CD4-positive, alpha-beta T cell treated with Interleukin-15 for 1 hour (primary cell): ENCODE measurements around the gene DUS2.
"Not testable (repeated sequence)": the region's sequence is repeated elsewhere in the genome, so short reads cannot be mapped to it uniquely, and the experiment has no call there.

ENCODE experiments used
- DNase-seq: peaks from one replicate; pipeline ENCODE4 v3.0.0-alpha.2; 2020

DUS2 gene

DNA sequence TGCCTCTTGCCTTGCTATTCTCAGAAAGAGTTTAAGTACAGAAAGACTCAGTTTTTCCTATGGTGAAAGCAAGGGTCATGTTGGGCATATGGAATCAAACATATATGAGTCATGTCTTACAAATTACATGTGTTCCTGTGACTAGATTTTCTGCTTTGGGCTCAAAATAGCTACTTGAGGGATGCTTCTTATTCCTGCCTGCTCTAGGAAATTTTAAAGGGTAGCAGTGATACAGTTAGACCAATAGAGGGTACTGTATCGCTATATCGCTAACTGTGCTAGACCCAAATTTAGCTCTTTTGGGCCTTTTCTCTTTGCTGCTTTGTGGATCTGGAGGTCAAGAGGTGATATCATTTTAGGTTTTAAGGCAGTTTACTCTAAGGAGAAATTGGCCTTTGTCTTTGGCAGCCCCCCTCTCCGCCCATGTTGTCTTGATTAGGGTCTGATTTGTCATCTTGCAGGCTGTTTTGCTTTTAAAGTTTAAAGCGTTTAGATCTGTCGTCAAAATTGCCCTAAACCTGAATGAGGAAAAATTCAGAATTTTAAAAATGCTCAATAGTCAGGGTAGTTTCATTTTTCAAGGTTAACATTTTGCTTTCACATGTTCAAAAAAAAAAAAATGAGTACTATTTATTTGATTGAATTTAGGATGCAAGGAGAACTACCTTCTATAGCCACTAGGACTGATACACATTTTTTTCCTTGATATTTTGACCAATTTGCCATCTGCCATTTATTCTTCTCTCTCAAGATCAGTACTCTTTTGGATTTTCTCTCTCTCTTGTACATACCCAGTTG, 70.9 kb downstream of the DUS2 start:
- no peak for DNase-seq

GRCh38 chr16:68094614-68094934, 71.5 kb downstream of the DUS2 start:
- no peak for DNase-seq

- DNase-seq, result no peak
Observed at GRCh38 chr16:68096491-68096890, 73.4 kb downstream of the DUS2 start.

GRCh38 chr16:68097088-68097487, 74.0 kb downstream of the DUS2 start:
- DNase-seq, result no peak

DNA sequence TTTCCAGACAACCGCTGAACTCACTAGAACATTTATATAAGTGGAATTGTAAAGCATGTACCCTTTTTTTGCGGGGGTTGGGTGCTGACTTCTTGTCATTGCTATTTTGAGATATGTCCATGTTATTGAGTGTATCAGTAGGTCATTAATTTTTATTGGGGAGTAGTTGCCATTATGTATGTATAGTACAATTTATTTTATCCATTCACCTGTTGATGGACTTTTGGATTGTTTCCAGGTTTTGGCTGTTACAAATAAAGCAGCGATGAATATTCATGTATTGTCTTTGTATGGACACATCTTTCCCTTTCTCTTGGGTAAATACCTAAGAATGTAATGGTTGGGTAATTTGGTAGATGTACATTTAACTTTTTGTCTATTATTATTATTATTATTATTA, 74.8 kb downstream of the DUS2 start:
- no peak for DNase-seq

DNA sequence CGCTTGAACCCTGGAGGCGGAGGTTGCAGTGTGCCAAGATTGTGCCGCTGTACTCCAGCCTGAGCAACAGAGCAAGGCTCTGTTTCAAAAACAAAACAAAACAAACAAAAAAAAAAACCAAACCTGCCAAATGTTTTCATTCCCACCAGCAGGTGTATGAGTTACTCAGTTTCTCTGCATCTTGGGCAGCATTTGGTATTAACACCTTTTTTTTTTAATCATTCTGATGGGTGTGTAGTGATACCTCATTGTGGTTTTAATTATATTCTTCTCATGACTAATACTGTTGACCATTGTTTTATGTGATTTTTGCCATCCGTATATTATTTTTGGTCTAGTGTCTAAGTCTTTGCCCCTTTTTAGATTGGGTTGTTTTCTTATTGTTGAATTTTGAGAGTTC, 77.4 kb downstream of the DUS2 start:
- DNase-seq, result no peak

- no peak for DNase-seq
Observed at GRCh38 chr16:68105611-68106010, 82.5 kb downstream of the DUS2 start.

- DNase-seq, result not testable (repeated sequence)
Observed at GRCh38 chr16:68107230-68107928, 84.3 kb downstream of the DUS2 start.

DNA sequence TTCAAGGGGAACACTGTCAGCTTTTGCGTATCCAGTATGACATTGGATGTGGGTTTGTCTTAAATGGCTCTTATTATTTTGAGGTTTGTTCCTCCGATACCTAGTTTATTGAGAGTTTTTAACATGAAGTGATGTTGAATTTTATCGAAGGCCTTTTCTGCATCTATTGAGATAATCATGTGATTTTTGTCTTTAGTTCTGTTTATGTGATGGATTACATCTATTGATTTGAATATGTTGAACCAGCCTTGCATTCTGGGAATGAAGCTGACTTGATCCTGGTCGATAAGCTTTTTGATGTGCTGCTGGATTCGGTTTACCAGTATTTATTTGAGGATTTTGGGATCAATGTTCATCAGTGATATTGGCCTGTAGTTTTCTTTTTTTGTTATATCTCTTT, 86.1 kb downstream of the DUS2 start:
- not testable (repeated sequence) for DNase-seq

DNA sequence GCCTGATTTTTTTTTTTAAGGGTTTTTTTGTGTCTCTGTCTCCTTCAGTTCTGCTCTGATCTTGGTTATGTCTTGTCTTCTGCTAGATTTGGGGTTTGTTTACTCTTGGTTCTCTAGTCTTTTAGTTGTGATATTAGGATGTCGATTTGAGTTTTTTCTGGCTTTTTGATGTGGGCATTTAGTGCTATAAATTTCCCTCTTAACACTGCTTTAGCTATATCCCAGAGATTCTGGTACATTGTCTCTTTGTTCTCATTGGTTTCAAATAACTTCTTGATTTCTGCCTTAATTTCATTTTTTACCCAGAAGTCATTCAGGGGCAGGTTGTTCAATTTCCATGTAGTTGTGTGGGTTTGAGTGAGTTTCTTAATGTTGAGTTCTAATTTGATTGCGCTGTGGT, 87.5 kb downstream of the DUS2 start:
- DNase-seq, result not testable (repeated sequence)

DNA sequence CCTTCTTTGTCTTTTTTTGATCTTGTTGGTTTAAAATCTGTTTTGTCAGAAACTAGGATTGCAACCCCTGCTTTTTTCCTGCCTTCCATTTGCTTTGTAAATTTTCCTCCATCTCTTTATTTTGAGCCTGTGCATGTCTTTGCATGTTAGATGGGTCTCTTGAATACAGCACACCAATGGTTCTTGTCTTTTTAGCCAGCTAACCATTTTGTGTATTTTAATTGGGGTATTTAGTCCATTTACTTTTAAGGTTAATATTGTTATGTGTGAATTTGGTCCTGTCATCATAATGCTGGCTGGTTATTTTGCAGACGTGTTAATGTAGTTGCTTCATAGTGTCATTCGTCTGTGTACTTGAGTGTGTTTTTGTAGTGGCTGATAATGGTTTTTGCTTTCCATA, 88.3 kb downstream of the DUS2 start:
- DNase-seq, result no peak

- DNase-seq, result no peak
Observed at GRCh38 chr16:68113059-68113761, 90.1 kb downstream of the DUS2 start.

DNA sequence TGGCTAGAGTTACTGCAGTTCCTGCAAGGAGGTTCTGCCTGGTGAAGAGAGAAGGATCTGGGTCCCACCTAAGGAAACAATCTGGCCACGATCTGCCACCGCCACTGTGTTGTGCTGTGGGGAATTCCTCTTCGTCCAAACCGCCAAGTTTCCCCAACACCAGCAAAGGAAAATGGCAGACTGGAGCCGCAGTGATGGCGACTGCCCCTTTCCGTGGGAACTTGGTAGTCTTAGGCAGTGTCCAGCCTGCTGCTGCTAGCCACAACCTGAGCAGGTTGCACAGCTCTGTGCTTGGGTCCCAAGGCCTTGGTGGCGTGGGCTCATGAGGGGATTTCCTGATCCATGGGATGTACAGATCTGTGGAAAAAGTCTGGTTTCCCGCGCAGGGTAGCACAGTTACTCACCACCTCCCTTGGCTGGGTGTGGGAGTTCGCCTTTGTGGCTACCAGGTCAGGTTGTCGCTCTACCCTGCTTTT, 90.7 kb downstream of the DUS2 start:
- no peak for DNase-seq

DNA sequence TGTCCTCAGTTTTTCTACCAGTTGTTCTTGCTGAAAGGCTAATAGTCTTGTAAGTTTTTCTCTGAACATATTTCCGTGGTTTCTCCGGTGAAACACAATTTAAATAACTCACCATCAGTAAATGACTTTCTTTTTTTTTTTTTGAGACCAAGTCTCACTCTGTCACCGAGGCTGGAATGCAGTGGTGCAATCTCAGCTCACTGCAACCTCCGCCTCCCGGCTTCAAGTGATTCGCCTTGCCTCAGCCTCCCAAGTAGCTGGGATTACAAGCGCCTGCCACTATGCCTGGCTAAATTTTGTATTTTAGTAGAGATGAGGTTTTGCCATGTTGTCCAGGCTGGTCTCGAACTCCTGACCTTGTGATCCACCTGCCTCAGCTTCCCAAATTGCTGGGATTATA, 91.9 kb downstream of the DUS2 start:
- DNase-seq, result not testable (repeated sequence)

- no peak for DNase-seq
Observed at GRCh38 chr16:68115851-68116250, 92.8 kb downstream of the DUS2 start.

DNA sequence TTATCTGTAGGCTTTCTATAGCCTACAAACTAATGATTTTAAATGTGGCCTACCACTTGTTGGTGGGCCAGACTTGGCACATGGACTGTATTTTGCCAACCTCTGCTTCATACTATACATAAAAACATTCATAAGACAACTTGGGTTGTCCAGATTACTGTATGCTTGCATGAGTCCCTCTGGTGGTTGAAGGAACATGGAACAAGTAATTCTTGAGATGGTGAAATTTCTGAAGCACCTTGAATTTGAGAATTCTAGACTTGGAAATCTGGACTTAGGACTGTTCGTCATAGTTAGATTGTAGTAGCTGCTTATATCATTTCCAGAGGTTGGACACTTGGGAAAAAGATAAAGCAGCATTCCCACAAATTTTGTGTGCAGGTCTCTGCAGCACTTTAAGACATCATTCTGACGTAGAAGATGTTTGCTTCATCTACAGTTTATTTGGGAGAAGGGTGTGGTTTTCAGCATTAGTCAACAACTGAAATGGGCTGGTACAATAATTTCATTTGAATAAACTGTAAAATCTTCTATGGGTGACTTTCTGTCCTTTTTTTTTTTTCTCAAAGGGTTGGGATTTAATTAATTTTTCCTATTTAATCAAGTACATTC, 93.3 kb downstream of the DUS2 start:
- DNase-seq, result no peak

GRCh38 chr16:68117884-68118283, 94.8 kb downstream of the DUS2 start:
- DNase-seq, result no peak

- DNase-seq, result not testable (repeated sequence)
Observed at GRCh38 chr16:68118954-68119353, 95.9 kb downstream of the DUS2 start.

DNA sequence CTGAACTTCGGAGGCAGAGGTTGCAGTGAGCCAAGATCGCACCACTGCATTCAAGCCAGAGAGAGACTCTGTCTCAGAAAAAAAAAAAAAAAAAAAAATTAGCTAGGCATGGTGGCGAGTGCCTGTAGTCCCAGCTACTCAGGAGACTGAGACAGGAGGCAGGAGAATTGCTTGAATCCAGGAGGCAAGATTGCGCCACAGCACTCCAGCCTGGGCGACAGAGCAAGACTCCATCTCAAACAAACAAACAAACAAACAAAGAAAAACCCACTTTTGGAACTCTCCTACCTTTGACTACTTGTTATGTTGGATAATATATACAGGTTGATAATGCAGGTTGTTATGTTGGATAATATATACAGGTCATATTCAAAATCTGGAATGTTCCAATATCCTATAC, 97.4 kb downstream of the DUS2 start:
- not testable (repeated sequence) for DNase-seq

DNA sequence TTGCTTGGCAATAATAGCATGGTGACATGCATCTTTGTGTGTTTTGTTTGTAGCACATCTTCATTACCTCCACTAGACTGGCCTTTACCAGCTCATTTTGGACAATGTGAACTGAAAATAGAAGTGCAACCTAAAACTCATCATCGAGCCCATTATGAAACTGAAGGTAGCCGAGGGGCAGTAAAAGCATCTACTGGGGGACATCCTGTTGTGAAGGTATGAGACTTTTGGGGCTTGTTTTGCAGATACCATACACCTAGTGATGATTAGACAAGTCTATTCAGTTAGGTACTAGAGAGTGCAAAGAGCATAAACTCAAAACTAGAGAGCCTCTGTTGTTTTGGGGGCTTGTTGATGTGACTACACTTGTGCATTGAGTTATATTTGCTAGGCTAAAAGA, 103.3 kb downstream of the DUS2 start:
- no peak for DNase-seq

DNA sequence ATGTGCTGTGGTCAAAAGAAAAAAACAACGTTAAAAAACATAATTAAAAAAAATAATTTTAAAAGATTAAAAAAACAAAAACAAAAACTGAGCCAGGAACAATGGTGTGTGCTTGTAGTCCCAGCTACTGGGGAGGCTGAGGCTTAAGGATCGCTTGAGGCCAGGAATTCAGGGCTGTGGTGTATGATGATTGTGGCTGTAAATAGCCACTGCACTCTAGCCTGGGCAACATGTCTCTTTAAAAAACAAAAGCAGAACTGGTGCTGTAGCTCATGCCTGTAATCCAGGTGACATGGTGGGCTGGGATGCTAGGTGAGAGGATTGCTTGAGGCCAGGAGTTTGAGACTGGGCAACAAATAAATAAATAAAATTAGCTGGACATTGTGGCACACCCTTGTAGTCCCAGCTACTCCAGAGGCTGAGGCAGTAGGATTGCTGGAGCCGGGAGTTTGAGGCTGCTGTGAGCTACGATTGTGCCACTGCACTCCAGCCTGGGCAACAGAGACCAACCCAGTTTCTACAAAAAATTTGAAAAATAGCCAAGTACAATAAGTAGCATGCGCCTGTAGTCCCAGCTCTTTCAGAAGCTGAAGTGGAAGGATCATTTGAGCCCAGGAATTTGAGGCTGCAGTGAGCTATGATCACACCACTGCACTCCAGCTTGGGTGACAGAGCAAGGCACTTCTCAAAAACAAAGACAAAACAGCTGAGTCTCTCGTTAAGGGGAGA, 105.7 kb downstream of the DUS2 start:
- DNase-seq, result no peak
